HG03039 (cell line): Measurements from ENCODE around the gene RRP15.
A peak's percentile ranks its signal among the peaks of the same experiment; 100 is the strongest.

Experiments used
- ATAC-seq: cut with Tn5 transposase; IDR thresholded peaks from one replicate; pipeline ENCODE4 v1.9.1; 2021; ENCODE audit warnings: mild to moderate bottlenecking, moderate library complexity; ENCODE audit not compliant: unreplicated experiment

RRP15 gene

DNA sequence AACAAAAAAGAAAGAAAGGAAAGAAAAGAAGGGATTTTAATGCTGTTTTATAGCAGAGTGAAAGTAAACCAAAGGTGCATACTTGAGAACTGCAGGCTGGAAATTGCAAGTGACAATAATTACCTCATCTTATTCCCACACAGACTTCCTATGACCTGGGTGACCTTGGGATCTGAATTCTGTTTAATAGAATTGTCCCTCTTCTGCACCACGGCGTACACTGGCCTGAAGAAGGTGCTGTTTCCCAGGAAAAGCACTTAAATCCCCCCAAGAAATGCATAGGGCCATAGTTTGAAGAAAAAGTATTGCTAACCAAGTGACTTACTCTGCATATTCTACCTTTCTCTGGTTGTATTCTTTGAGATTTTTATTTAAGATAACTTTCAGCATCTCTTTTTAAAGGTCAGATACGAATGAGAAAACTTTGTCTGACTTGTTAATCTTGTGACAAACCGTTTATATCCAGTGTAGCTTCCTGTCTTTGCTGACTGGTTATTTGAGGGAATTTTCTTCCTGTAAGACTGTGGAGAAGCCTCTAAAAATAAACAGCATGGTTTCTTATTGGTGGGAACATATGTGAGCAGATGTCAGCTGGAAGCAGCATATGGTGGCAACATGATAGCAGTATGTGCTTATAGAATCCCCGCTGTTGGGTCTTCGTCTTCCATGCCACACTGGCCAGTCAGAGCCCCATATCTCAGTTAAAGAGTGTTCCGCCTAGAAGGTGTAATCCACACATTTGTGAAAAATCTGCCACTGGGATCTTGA is 76.4 kb downstream of the RRP15 start:
- no peak for ATAC-seq

DNA sequence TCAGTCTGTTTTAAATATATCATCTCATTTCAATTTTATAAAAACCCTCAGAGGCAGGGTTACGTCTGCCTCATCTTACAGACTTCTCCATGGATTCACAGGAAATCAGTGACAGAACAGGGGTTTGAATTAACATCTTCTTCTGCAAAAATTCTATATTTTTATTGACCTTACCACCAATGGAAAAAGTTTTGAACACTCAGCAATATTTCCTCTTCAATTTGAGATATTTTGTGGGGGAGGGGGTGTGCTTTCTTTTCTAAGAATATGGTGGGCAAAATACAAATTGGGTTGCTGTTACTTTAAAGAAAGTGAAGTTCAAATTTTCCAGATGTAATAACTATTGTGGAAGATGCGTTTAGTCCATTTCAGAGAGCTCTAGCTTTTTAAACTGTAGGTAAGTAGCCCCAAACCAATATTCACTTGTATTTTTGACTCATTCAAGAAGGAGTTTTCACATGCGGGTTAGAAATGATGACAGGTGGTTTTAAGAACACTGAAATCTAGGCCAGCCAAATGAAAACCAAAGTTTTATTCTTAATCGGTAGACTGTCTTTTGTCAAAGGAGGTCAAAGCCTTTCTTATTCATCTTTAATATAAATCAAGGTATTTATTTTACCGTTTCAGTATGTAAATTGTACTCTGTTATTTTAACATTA is 77.5 kb downstream of the RRP15 start:
- ATAC-seq, result no peak

GRCh38 chr1:218363141-218363540 is 78.0 kb downstream of the RRP15 start:
- no peak for ATAC-seq

- no peak for ATAC-seq
Observed at GRCh38 chr1:218364028-218364710, 79.1 kb downstream of the RRP15 start.

DNA sequence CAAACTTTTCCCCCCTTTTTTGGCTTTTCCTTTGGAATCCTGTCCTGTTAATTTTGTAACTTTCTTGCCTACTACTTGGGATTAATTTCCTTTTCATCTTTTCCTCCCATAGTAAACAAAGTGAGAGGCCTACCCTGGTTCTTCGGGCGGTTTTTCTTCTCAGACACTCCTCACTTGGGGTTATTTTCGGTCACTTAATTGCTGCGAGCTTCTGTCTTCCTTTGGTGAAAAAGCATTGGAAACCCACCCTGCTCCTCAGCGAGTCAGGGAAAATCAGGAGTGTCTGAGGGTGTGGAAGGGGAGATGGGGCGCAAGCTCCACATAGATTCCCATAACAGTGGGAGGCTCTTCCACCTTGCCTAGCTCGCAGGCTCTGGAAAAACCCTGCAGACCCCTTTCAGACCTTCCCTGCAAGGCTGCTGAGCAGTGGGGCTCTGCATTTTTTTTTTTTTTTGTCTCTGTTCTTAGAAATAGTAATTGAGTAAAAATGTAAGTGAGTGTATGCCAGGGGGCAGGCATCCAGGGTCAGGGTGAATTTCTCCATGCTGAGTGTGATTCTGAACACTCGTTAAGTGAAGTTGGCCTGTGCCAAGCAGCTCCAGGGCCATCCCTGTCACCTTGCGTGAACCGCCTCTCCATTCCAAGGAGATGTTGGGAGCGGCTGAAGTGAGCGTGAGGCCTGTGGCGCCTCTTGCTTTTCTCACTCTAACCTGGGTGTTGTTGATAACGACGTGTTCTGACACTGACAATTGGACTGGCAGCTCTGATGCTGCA is 80.3 kb downstream of the RRP15 start:
- ATAC-seq, result no peak

DNA sequence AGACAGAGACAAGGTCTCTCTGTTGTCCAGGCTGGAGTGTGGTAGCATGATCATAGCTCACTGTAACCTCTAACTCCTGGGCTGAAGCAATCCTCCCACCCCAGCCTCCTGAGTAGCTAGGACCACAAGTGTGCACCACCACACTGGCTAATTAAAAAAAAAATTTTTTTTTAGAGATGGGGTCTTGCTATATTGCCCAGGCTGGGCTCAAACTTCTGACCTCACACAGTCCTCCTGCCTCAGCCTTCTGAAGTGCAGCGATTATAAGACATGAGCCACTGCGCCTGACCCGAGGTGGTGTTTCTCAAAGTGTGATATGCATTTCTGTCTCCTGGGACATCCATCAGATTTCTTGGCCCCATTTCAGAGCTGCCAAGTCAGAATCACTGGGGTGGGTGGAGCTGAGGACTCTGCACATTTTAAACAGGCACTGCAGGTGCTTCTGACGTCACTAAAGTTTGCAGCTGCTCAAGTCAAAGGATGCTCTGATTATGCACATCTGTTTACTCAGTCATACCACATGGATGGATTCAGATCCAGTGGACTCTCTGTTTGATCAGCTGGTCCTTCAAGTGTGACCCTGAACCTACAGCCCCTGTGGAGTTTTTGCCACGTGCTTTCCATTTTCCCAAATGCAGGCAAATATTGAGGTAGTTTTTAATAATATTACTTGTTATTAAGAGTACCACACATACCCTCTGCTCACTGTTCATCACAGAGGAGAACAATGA is 81.4 kb downstream of the RRP15 start:
- ATAC-seq, result no peak

DNA sequence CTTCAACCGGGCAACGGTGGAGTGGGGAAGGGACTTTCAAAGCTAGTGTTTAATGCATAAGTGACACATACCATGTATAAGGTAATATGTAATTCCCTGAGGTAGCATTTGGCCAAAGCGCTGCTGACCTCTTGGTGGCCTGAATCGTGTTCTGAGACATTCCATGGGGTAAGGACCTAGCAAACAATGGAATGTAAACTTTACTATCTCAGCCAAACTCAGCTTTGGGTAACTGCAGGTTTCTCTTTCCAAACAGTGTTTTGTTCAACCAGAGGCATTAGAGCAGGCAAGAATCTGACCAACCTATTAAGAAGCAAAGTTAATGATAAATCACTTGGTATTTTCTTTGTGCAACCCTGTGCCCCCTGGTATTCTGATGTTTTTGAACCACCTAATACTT is 82.0 kb downstream of the RRP15 start:
- ATAC-seq, result no peak

DNA sequence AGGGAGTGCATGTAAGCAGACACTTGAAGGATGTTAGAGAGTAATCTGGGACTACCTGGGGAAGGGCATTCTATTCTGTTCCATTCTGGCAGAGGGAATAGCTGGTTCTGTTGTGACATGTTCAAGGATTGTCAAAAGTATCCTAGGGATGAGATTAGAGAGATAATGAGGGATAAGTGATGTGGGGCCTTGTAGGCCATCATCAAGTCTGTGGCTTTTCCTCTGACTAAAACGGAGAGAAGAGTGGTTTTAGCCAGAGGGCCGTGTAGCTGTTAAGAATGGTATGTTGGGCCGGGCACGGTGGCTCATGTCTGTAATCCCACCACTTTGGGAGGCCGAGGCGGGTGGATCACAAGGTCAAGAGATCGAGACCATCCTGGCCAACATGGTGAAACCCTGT is 83.6 kb downstream of the RRP15 start:
- ATAC-seq, result no peak

- no peak for ATAC-seq
Observed at GRCh38 chr1:218369688-218370511, 84.8 kb downstream of the RRP15 start.

GRCh38 chr1:218371927-218372672 is 87.0 kb downstream of the RRP15 start:
- ATAC-seq, result no peak

DNA sequence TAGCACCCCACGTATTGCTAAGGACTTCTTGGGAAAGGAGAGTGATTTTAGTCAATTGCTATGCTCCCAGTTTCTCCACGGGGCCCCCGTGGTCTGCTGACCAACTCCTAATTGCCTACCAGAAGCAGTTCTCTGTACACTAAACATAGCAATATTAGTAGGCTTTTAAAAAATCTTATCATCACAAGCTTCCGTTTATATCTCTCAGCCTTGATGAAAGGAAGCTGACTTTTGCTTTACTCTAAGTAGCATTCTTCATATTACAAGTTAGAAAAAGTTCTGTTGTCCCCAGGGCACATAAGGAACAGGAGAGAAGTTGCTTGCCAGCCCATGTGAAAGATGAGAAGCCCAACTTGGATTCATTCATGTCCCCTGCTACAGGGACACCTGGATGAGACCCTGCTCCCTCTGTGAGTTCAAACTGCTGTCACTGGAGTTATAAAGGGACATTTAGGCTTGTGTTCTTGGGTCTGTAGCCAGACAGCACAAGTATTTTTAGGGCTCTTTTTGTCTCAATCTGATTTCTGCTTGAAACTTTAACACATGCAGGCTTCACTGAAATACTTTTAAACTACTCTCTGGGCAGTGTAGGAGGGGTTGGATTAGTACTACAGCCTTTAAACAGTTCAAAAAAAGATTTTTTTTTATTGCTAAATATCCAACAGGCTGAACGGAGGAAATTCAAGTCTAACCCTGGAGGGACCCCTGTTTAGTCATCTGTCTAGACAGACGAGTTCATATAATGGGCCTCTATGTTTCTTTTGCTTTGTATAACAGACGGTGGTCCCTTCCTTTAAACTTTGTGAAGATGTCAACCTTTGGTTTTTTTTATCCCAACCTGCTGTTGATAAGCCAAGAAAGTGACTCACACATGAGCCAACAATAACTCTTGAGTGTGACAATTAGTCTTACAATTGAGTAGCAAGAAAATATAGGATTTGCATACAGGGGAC is 89.6 kb downstream of the RRP15 start:
- no peak for ATAC-seq

- ATAC-seq, result no peak
Observed at GRCh38 chr1:218376722-218377121, 91.6 kb downstream of the RRP15 start.

- ATAC-seq, result peak; percentile 73
Observed at GRCh38 chr1:218377143-218377660, 92.1 kb downstream of the RRP15 start.

DNA sequence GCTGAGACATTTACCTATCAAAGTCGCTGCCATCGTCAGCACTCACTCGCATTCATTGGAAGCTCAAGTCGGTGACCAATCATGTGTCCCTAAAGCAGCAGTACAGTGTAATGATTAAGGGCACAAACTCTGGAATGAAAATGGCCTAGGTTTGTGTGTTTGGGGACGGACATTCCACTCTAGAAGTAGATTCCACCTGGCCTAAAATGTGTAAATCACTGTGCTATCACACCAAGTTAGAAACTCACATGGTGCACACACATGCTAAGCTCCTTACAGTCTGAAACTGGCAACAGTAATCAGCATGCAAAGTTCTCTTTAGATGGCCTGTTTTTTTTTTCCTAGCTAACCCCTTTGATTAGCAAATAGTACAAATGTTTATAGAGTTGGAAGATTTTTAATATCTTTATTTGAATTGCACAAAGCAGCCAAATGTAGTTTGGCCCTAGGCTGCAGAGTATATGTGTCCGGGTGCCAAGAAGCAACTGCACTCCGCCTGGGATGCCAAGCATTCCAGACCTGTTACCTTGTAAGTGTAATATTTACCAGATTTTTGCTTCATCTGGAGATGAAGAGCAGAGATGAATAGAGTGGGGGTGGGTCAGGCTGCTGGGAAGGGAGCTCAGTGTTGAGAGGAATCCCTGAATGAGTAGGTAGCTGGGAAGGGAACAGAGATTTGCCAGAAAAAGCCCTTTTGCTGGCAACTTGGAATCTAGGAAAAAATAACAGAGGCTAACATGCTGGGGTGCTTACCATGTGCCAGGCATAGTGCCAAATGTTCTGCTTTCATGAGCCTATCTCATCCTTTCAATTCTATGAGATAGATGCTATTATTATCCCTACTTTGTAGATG is 95.3 kb downstream of the RRP15 start:
- no peak for ATAC-seq

GRCh38 chr1:218382261-218382660 is 97.2 kb downstream of the RRP15 start:
- ATAC-seq, result no peak

GRCh38 chr1:218383051-218383450 is 98.0 kb downstream of the RRP15 start:
- ATAC-seq, result no peak

GRCh38 chr1:218383681-218384080 is 98.6 kb downstream of the RRP15 start:
- no peak for ATAC-seq
